Measurements from ENCODE around the gene EDA.

GRCh38 chrX:69759921-69760625 is 144.2 kb downstream of the EDA start:
- TF ChIP-seq EZH2phosphoT487 (IDR thresholded peaks at IDR 0.05; ENCODE audit: borderline replicate concordance, low read length) = no peak
- TF ChIP-seq, protein P1, sequence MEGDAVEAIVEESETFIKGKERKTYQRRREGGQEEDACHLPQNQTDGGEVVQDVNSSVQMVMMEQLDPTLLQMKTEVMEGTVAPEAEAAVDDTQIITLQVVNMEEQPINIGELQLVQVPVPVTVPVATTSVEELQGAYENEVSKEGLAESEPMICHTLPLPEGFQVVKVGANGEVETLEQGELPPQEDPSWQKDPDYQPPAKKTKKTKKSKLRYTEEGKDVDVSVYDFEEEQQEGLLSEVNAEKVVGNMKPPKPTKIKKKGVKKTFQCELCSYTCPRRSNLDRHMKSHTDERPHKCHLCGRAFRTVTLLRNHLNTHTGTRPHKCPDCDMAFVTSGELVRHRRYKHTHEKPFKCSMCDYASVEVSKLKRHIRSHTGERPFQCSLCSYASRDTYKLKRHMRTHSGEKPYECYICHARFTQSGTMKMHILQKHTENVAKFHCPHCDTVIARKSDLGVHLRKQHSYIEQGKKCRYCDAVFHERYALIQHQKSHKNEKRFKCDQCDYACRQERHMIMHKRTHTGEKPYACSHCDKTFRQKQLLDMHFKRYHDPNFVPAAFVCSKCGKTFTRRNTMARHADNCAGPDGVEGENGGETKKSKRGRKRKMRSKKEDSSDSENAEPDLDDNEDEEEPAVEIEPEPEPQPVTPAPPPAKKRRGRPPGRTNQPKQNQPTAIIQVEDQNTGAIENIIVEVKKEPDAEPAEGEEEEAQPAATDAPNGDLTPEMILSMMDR (IDR thresholded peaks at IDR 0.05; ENCODE audit: low read depth, low read length, poor library complexity, severe bottlenecking) = no peak

Data from DOHH2 (cell line).